Activated B cell treated with CpG ODN at 0.5 μM for 24 hours (primary cell): ENCODE measurements around the gene CNTNAP5. TPM values are rescaled to one million over a fixed set of nuclear protein-coding genes. Genes with fewer than 3 reads are reported as not detected.

Experiments used
- ATAC-seq: fragments of 200-7000 bp; cut with Tn5 transposase; one replicate; pipeline ENCODE4 v1.10.0; 2021; ENCODE audit warnings: low read depth, mild to moderate bottlenecking, moderate library complexity
- CTCF ChIA-PET: fragments of 350-600 bp; sonication (Branson Sonifier 250); formaldehyde crosslinking; loops from one replicate; lab custom pipeline; 2021; ENCODE audit warnings: antibody characterized with exemption; lab: Charles Lee
- POLR2A ChIA-PET: fragments of 350-600 bp; sonication (Branson Sonifier 250); formaldehyde crosslinking; loops from one replicate; lab custom pipeline; 2021; ENCODE audit warnings: antibody characterized with exemption; lab: Charles Lee
- DNase-seq: peaks from one replicate; pipeline ENCODE4 v3.0.0; 2022
- H3K27ac Mint-ChIP-seq: one replicate; pipeline ENCODE4 v1.8.0; 2020; ENCODE audit warnings: mixed read lengths
- H3K27me3 Mint-ChIP-seq: one replicate; pipeline ENCODE4 v1.8.0; 2021; ENCODE audit warnings: mixed read lengths
- H3K36me3 Mint-ChIP-seq: one replicate; pipeline ENCODE4 v1.8.0; 2021; ENCODE audit warnings: low read depth, mixed read lengths
- H3K4me1 Mint-ChIP-seq: one replicate; pipeline ENCODE4 v1.8.0; 2021; ENCODE audit warnings: mixed read lengths
- H3K4me3 Mint-ChIP-seq: one replicate; pipeline ENCODE4 v1.8.0; 2020; ENCODE audit warnings: mild to moderate bottlenecking, mixed read lengths
- H3K9me3 Mint-ChIP-seq: one replicate; pipeline ENCODE4 v1.8.0; 2020; ENCODE audit warnings: mixed read lengths
- intact Hi-C: fragments of 100-400 bp; cut with micrococcal nuclease; formaldehyde crosslinking; loops from one replicate; pipeline ENCODE4 v1.15.1; 2024
- total RNA-seq: library from RNA; stranded (reverse); gene quantifications from 2 replicates; pipeline ENCODE4 v1.2.3, GENCODE V29; 2022
- TF ChIP-seq, protein P1 (sequence below): fragments of 200-600 bp; IDR thresholded peaks from one replicate; pipeline ENCODE4 v1.8.0; 2022; ENCODE audit warnings: antibody characterized with exemption, mild to moderate bottlenecking

Gene CNTNAP5
- total RNA-seq, 1 donor from 2014 or later, result not detected

DNA sequence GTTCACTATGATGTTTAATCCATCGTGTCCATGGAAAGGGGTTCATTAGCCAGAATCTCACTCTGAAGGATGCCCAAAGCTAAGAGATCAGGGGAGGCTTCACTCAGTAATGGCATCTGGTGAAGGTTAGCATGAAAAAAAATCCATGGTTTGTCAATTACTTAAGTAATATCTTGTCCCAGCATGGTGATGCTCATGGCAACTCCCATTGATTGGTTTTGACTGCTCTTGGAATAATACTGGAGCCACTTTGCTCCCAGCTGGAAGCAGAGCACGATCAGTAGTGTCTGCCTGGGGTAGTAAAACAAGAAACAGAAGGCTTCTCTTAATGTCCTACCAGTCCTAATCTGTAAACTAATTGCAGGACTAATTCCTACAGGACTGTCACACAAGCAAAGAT, 799.4 kb downstream of the CNTNAP5 start:
- no peak overlapping the region for H3K27ac Mint-ChIP-seq
- intact Hi-C loops, result no loop called here
- H3K36me3 Mint-ChIP-seq, result no peaks in the 10 kb centered on the region
- H3K27me3 Mint-ChIP-seq, result no peaks in the 10 kb centered on the region
- CTCF ChIA-PET, result no interaction called here
- POLR2A ChIA-PET, result no interaction called here
- DNase-seq, result no peak
- no peaks in the 10 kb centered on the region for H3K9me3 Mint-ChIP-seq
- no peak overlapping the region for H3K4me3 Mint-ChIP-seq
- ATAC-seq, result no peak
- H3K4me1 Mint-ChIP-seq, result no peaks in the 10 kb centered on the region
- TF ChIP-seq, protein P1, sequence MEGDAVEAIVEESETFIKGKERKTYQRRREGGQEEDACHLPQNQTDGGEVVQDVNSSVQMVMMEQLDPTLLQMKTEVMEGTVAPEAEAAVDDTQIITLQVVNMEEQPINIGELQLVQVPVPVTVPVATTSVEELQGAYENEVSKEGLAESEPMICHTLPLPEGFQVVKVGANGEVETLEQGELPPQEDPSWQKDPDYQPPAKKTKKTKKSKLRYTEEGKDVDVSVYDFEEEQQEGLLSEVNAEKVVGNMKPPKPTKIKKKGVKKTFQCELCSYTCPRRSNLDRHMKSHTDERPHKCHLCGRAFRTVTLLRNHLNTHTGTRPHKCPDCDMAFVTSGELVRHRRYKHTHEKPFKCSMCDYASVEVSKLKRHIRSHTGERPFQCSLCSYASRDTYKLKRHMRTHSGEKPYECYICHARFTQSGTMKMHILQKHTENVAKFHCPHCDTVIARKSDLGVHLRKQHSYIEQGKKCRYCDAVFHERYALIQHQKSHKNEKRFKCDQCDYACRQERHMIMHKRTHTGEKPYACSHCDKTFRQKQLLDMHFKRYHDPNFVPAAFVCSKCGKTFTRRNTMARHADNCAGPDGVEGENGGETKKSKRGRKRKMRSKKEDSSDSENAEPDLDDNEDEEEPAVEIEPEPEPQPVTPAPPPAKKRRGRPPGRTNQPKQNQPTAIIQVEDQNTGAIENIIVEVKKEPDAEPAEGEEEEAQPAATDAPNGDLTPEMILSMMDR, result no peak

GRCh38 chr2:124832521-124832920, 807.4 kb downstream of the CNTNAP5 start:
- TF ChIP-seq, protein P1, result no peak
- DNase-seq (no peak), ATAC-seq (no peak)
- Mint-ChIP-seq H3K4me3 (no peak overlapping the region), H3K27me3 (no peaks in the 10 kb centered on the region), H3K27ac (no peak overlapping the region), H3K9me3 (peaks cover 3% of the 10 kb centered on the region), H3K4me1 (no peaks in the 10 kb centered on the region), H3K36me3 (no peaks in the 10 kb centered on the region)
- POLR2A ChIA-PET, result no interaction called here
- CTCF ChIA-PET, result no interaction called here
- intact Hi-C loops, result no loop called here

GRCh38 chr2:124834331-124834730, 809.2 kb downstream of the CNTNAP5 start:
- no peak for ATAC-seq
- POLR2A ChIA-PET, result no interaction called here
- CTCF ChIA-PET, result no interaction called here
- Mint-ChIP-seq H3K27ac (no peak overlapping the region), H3K4me3 (no peak overlapping the region), H3K27me3 (no peaks in the 10 kb centered on the region), H3K9me3 (peaks cover 4% of the 10 kb centered on the region), H3K36me3 (no peaks in the 10 kb centered on the region), H3K4me1 (no peaks in the 10 kb centered on the region)
- TF ChIP-seq, protein P1, result no peak
- DNase-seq, result no peak
- intact Hi-C loops, result no loop called here

- Mint-ChIP-seq H3K27me3 (no peaks in the 10 kb centered on the region), H3K27ac (no peak overlapping the region), H3K4me1 (no peaks in the 10 kb centered on the region), H3K4me3 (no peak overlapping the region), H3K9me3 (peaks cover 5% of the 10 kb centered on the region), H3K36me3 (no peaks in the 10 kb centered on the region)
- no peak for ATAC-seq
- ChIA-PET CTCF (no interaction called here), POLR2A (no interaction called here)
- DNase-seq, result no peak
- TF ChIP-seq, protein P1, result no peak
- intact Hi-C loops, result no loop called here
Observed at GRCh38 chr2:124835331-124835730, 810.2 kb downstream of the CNTNAP5 start.

GRCh38 chr2:124836416-124836815, 811.3 kb downstream of the CNTNAP5 start:
- no peak for DNase-seq
- Mint-ChIP-seq H3K4me1 (no peaks in the 10 kb centered on the region), H3K4me3 (no peak overlapping the region), H3K27ac (no peak overlapping the region), H3K36me3 (no peaks in the 10 kb centered on the region), H3K9me3 (peaks cover 5% of the 10 kb centered on the region), H3K27me3 (no peaks in the 10 kb centered on the region)
- intact Hi-C loops, result no loop called here
- ChIA-PET POLR2A (no interaction called here), CTCF (no interaction called here)
- TF ChIP-seq, protein P1, result no peak
- no peak for ATAC-seq
